CD4-positive, alpha-beta T cell treated with Interleukin-12 subunit alpha and Interleukin-12 subunit beta, for 1 hour (primary cell): ENCODE measurements around the gene CHST2.
A peak's percentile ranks its signal among the peaks of the same experiment; 100 is the strongest.
"Not testable (repeated sequence)": the region's sequence is repeated elsewhere in the genome, so short reads cannot be mapped to it uniquely, and the experiment has no call there.

Source experiments
- DNase-seq: peaks from one replicate; pipeline ENCODE4 v3.0.0-alpha.2; 2020

CHST2 gene

GRCh38 chr3:143119009-143119914, at the start of gene CHST2:
CHST2 (plus strand) TSS chr3:143119771; CDS start chr3:143120817, 1,046 bp downstream.
- DNase-seq = peak; percentile 71

- DNase-seq = no peak
Observed at GRCh38 chr3:143070977-143071551, 48.5 kb upstream of the CHST2 start.

- DNase-seq = no peak
Observed at GRCh38 chr3:143071776-143072175, 47.8 kb upstream of the CHST2 start.

GRCh38 chr3:143072298-143073020, 47.1 kb upstream of the CHST2 start:
- DNase-seq = not testable (repeated sequence)

GRCh38 chr3:143073541-143073940, 46.0 kb upstream of the CHST2 start:
- DNase-seq = not testable (repeated sequence)

- not testable (repeated sequence) for DNase-seq
Observed at GRCh38 chr3:143073983-143074382, 45.6 kb upstream of the CHST2 start.

GRCh38 chr3:143078883-143079282, 40.7 kb upstream of the CHST2 start:
- DNase-seq = no peak

GRCh38 chr3:143080196-143080595, 39.4 kb upstream of the CHST2 start:
- no peak for DNase-seq

- no peak for DNase-seq
Observed at GRCh38 chr3:143081365-143081764, 38.2 kb upstream of the CHST2 start.

- no peak for DNase-seq
Observed at GRCh38 chr3:143081844-143082778, 37.5 kb upstream of the CHST2 start.

GRCh38 chr3:143083781-143084180, 35.8 kb upstream of the CHST2 start:
- no peak for DNase-seq

- no peak for DNase-seq
Observed at GRCh38 chr3:143084856-143085731, 34.5 kb upstream of the CHST2 start.

- no peak for DNase-seq
Observed at GRCh38 chr3:143088835-143089234, 30.7 kb upstream of the CHST2 start.

- no peak for DNase-seq
Observed at GRCh38 chr3:143089965-143090364, 29.6 kb upstream of the CHST2 start.

GRCh38 chr3:143090486-143090885, 29.1 kb upstream of the CHST2 start:
- no peak for DNase-seq

GRCh38 chr3:143090976-143091837, 28.4 kb upstream of the CHST2 start:
- no peak for DNase-seq

GRCh38 chr3:143092191-143092590, 27.4 kb upstream of the CHST2 start:
- no peak for DNase-seq

GRCh38 chr3:143095813-143096212, 23.8 kb upstream of the CHST2 start:
- no peak for DNase-seq

GRCh38 chr3:143098032-143098764, 21.4 kb upstream of the CHST2 start:
- no peak for DNase-seq

GRCh38 chr3:143099210-143099609, 20.4 kb upstream of the CHST2 start:
- no peak for DNase-seq
